Astrocyte of the spinal cord (primary cell): ENCODE data around the gene STX19.

Experiments used
- DNase-seq: peaks from one replicate; pipeline ENCODE4 v3.0.0; 2011; ENCODE audit warnings: low read depth, low spot score
- H3K4me3 ChIP-seq: 2 replicates; pipeline ENCODE4 v1.5.1; 2011; ENCODE audit warnings: low read depth, mild to moderate bottlenecking, low read length, moderate library complexity
- in situ Hi-C: cut with HindIII; loops from 2 replicates; pipeline ENCODE4 v1.10.0; 2017; ENCODE audit warnings: low sequenced_read_pairs
- TF ChIP-seq, protein P1 (sequence below): IDR thresholded peaks from 2 replicates; pipeline ENCODE4 v1.5.1; 2012; ENCODE audit warnings: low read depth, mild to moderate bottlenecking, low read length, inconsistent platforms

Gene STX19

DNA sequence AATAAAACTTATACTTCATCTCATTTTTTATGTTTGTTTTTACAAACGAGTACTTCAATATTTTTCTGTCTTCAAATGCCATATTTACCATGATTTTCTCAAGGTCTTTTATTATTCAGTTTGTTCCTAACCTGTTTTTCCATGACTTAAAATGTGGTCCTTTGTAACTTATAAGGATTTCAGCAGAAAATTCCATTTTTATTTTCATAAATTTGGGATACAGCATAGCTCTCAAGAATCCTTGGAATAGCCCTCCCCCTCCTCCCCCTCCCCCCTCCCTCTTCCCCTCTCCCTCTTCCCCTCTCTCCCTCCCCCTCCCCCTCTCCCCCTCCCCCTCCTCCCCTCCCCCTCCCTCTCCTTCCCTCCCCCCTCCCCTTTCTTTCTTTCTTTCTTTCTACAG lies 14.9 kb upstream of the STX19 start:
- TF ChIP-seq, protein P1, sequence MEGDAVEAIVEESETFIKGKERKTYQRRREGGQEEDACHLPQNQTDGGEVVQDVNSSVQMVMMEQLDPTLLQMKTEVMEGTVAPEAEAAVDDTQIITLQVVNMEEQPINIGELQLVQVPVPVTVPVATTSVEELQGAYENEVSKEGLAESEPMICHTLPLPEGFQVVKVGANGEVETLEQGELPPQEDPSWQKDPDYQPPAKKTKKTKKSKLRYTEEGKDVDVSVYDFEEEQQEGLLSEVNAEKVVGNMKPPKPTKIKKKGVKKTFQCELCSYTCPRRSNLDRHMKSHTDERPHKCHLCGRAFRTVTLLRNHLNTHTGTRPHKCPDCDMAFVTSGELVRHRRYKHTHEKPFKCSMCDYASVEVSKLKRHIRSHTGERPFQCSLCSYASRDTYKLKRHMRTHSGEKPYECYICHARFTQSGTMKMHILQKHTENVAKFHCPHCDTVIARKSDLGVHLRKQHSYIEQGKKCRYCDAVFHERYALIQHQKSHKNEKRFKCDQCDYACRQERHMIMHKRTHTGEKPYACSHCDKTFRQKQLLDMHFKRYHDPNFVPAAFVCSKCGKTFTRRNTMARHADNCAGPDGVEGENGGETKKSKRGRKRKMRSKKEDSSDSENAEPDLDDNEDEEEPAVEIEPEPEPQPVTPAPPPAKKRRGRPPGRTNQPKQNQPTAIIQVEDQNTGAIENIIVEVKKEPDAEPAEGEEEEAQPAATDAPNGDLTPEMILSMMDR, result no peak
- H3K4me3 ChIP-seq, result no peak overlapping the region
- in situ Hi-C loops, result no loop called here
- peak; percentile 2 for DNase-seq

DNA sequence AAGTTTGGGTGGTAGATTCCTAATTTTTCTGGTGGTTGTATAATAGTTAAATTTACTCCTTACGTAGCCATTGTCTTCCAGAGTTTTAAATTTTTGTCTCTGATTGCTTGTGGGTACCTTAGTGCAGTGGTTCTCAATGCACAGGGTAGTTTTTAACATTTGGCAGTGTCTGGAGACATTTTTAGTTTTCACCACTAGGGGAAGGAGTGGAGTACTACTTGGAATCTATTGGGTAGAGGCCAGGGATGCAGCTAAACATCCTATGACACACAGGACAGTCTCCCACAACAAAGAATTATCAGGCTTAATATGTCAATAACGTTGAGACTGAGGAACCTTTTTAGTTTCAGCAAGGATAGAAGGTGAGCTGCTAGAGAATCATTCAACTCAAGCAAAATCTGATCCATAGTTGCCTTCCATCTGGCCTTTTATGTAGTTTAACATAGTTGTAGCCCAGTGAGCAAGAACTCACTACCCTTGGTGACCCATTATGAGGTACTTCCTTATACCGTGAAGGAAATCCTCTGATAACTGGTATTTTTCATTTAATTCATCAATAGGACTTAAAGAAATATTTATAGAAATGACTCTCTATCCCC lies 8.6 kb upstream of the STX19 start:
- DNase-seq, result peak; percentile 26
- in situ Hi-C loops, result no loop called here

DNA sequence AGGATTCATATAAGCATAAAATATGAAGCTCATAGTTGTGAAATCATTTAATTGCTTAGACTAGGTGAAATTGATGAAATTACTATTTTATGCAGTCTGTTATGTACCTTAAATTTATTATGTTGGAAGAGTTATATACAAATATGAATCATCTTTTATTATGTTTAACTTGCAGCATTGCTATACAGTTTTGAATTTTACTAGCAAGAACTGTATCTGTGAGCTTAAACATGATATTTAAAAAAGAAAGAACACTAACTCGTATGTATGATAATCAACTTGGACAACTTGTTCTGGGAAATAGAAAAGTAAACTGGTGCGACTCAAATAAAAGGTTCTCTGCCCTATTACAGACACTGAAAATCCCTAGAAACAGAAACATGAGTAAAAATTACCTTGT lies 1.8 kb downstream of the STX19 start:
- no peak overlapping the region for H3K4me3 ChIP-seq
- TF ChIP-seq, protein P1, result no peak
- in situ Hi-C loops, result no loop called here
- no peak for DNase-seq

More for the DNA sequence above, 8.6 kb upstream of the STX19 start:
- TF ChIP-seq, protein P1, result peak; percentile 51
- H3K4me3 ChIP-seq, result no peak overlapping the region

DNA sequence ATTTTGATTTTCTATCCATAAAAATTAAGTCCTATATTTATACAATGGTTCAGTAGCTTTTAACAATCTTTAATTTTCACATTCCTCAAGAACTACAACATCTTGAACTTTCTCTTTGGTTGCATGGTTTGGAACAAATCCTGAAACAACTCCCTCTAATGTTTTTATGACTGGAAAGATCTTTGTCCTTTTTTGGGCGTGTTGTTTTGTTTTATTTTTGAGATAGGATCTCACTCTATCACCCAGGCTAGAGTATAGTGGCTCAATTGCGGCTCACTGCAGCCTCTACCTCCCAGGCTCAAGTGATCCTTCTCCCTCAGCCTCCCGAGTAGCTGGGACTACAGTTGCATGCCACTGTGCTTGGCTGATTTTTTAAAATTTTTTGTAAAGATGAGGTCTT lies 4.0 kb downstream of the STX19 start:
- no peak overlapping the region for H3K4me3 ChIP-seq
- peak; percentile 58 for DNase-seq
- in situ Hi-C loops, result no loop called here
- TF ChIP-seq, protein P1, result no peak

DNA sequence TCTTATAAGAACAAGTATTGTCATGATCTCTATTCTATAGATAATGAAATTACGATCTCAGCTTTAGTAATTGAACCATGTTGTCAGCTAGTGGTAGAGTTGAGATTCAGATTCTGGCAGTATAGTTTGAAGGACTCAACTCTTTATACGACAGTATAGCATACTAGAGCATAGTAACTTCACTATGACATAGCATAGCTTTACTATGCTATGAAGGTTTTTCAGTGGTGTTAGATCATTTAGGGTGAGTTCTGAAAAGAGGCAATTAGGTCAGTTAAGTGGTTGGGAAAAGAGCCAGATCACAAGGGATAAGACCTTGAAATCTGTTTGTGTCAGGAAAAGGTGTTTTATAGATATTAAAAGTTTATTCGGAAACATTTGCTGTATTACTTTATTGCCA lies 8.1 kb downstream of the STX19 start:
- in situ Hi-C loops, result no loop called here
- no peak for DNase-seq
- TF ChIP-seq, protein P1, result no peak
- no peak overlapping the region for H3K4me3 ChIP-seq

DNA sequence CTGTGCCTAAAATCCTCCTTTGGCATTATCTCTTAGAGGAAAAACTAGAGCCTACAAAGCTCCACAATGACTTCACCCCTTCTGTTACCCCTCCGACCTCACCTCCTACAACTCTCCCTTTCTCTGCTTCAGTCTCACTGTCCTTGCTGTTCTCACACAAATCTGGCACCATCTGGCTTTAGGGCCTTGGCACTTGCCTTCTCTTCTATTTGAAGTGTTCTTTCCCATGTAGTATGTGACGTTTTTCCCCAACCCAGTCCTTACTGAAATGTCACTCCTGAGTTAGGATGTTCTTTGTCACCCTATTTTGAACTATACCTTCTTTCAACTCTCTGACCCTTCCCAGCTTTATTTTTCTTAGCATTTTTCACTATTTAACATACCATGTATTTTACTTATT lies 8.7 kb downstream of the STX19 start:
- H3K4me3 ChIP-seq, result no peak overlapping the region
- DNase-seq, result no peak
- in situ Hi-C loops, result no loop called here
- TF ChIP-seq, protein P1, result no peak
